A673 (cell line): ENCODE data around the gene ROCK1. TPM values are rescaled to one million over a fixed set of nuclear protein-coding genes. Genes with fewer than 3 reads are reported as not detected.

Source experiments
- BruUV-seq: library from RNA; stranded (reverse); fragments of 400-500 nt; replicated peaks from 2 replicates; lab custom pipeline; 2021; lab: Mats Ljungman, UMichigan
- CTCF ChIA-PET: fragments of 300-600 bp; sonication (Branson Sonifier 250); formaldehyde crosslinking; loops from one replicate; lab custom pipeline; 2022; ENCODE audit warnings: antibody characterized with exemption; lab: Charles Lee
- POLR2A ChIA-PET: fragments of 300-600 bp; sonication (Branson Sonifier 250); formaldehyde crosslinking; loops from one replicate; lab custom pipeline; 2022; ENCODE audit warnings: antibody characterized with exemption; ENCODE audit not compliant: low non-redundant PET; lab: Charles Lee
- DNase-seq: peaks from one replicate; pipeline ENCODE4 v3.0.0-alpha.2; 2015; ENCODE audit warnings: low spot score
- H3K27ac ChIP-seq: fragments of 200-600 bp; sonication (generic); 2 replicates; pipeline ENCODE4 v1.5.1; 2016; ENCODE audit warnings: mixed run types, low read depth, mild to moderate bottlenecking, mixed read lengths, antibody characterized with exemption, low read length; ENCODE audit not compliant: poor library complexity, severe bottlenecking
- H3K27me3 ChIP-seq: fragments of 200-600 bp; sonication (generic); replicated peaks from 2 replicates; pipeline ENCODE4 v1.6.1; 2017; ENCODE audit warnings: mixed run types, low read depth, mild to moderate bottlenecking, mixed read lengths, antibody characterized with exemption, low read length; ENCODE audit not compliant: insufficient read depth, poor library complexity
- H3K36me3 ChIP-seq: fragments of 200-600 bp; sonication (generic); 2 replicates; pipeline ENCODE4 v1.6.1; 2016; ENCODE audit warnings: mixed run types, mild to moderate bottlenecking, mixed read lengths, antibody characterized with exemption, low read length; ENCODE audit not compliant: insufficient read depth, poor library complexity, severe bottlenecking
- H3K4me1 ChIP-seq: fragments of 200-600 bp; sonication (generic); 2 replicates; pipeline ENCODE4 v1.6.1; 2017; ENCODE audit warnings: mixed run types, mild to moderate bottlenecking, mixed read lengths, antibody characterized with exemption, low read length; ENCODE audit not compliant: insufficient read depth, poor library complexity, severe bottlenecking
- H3K4me3 ChIP-seq: fragments of 200-600 bp; sonication (generic); 2 replicates; pipeline ENCODE4 v1.5.1; 2016; ENCODE audit warnings: low read depth, mixed run types, mild to moderate bottlenecking, mixed read lengths, low read length; ENCODE audit not compliant: poor library complexity, severe bottlenecking
- H3K9me3 ChIP-seq: fragments of 200-600 bp; sonication (generic); 2 replicates; pipeline ENCODE4 v1.6.1; 2016; ENCODE audit warnings: mixed run types, low read depth, mild to moderate bottlenecking, mixed read lengths, antibody characterized with exemption, low read length; ENCODE audit not compliant: poor library complexity, severe bottlenecking
- CTCF ChIP-seq: fragments of 300-800, 200-600 bp; sonication (generic); conservative IDR thresholded peaks from 2 replicates; pipeline ENCODE4 v1.5.1; 2017; ENCODE audit warnings: low read depth, mild to moderate bottlenecking, antibody characterized with exemption, low read length, moderate library complexity, mixed read lengths
- EZH2 ChIP-seq: fragments of 200-600 bp; sonication (generic); IDR thresholded peaks from 2 replicates; pipeline ENCODE4 v1.6.1; 2017; ENCODE audit warnings: borderline replicate concordance, low read depth, mild to moderate bottlenecking, mixed read lengths, antibody characterized with exemption, low read length; ENCODE audit not compliant: poor library complexity, severe bottlenecking
- intact Hi-C: fragments of 100-400 bp; cut with micrococcal nuclease; formaldehyde crosslinking; loops from one replicate; pipeline ENCODE4 v1.10.0; 2022; ENCODE audit not compliant: unreplicated experiment
- total RNA-seq: library from RNA; stranded (reverse); gene quantifications from 2 replicates; pipeline ENCODE4 v1.2.3, GENCODE V29; 2021

ROCK1 gene
- total RNA-seq, 1 experiment from 2014 or later = 34.9 TPM

- no peak for DNase-seq
- Histone ChIP-seq H3K4me3 (no peak overlapping the region), H3K27me3 (no peaks in the 10 kb centered on the region), H3K36me3 (no peaks in the 10 kb centered on the region), H3K4me1 (no peaks in the 10 kb centered on the region), H3K27ac (no peak overlapping the region), H3K9me3 (peaks cover 15% of the 10 kb centered on the region)
- no TSS peak for BruUV-seq
- ChIA-PET POLR2A (no interaction called here), CTCF (no interaction called here)
- no peak for TF ChIP-seq EZH2
- no peak for TF ChIP-seq CTCF
- intact Hi-C loops = no loop called here
These were observed 27.0 kb downstream of the ROCK1 start for GRCh38 chr18:21084511-21085078.

GRCh38 chr18:21083017-21083416 is 28.6 kb downstream of the ROCK1 start:
- Histone ChIP-seq H3K27me3 (no peaks in the 10 kb centered on the region), H3K27ac (no peak overlapping the region), H3K4me1 (no peaks in the 10 kb centered on the region), H3K36me3 (no peaks in the 10 kb centered on the region), H3K4me3 (no peak overlapping the region), H3K9me3 (peaks cover 15% of the 10 kb centered on the region)
- TF ChIP-seq CTCF (no peak), EZH2 (no peak)
- ChIA-PET CTCF (no interaction called here), POLR2A (no interaction called here)
- DNase-seq = no peak
- intact Hi-C loops = no loop called here
- BruUV-seq = no TSS peak

GRCh38 chr18:21081426-21081825 is 30.2 kb downstream of the ROCK1 start:
- no peaks in the 10 kb centered on the region for H3K27me3 ChIP-seq
- no peak overlapping the region for H3K27ac ChIP-seq
- H3K36me3 ChIP-seq = no peaks in the 10 kb centered on the region
- intact Hi-C loops = no loop called here
- no peak overlapping the region for H3K4me3 ChIP-seq
- no peak for DNase-seq
- TF ChIP-seq EZH2 (no peak), CTCF (no peak)
- peaks cover 15% of the 10 kb centered on the region for H3K9me3 ChIP-seq
- CTCF ChIA-PET = no interaction called here
- H3K4me1 ChIP-seq = no peaks in the 10 kb centered on the region
- BruUV-seq = no TSS peak
- POLR2A ChIA-PET = no interaction called here
